ENCODE results near the gene APOH. TPM values are rescaled to one million over a fixed set of nuclear protein-coding genes. Genes with fewer than 3 reads are reported as not detected.

Gene APOH
- total RNA-seq, 4 donors from 2014 or later = 1.1 TPM; not detected in 3

DNA sequence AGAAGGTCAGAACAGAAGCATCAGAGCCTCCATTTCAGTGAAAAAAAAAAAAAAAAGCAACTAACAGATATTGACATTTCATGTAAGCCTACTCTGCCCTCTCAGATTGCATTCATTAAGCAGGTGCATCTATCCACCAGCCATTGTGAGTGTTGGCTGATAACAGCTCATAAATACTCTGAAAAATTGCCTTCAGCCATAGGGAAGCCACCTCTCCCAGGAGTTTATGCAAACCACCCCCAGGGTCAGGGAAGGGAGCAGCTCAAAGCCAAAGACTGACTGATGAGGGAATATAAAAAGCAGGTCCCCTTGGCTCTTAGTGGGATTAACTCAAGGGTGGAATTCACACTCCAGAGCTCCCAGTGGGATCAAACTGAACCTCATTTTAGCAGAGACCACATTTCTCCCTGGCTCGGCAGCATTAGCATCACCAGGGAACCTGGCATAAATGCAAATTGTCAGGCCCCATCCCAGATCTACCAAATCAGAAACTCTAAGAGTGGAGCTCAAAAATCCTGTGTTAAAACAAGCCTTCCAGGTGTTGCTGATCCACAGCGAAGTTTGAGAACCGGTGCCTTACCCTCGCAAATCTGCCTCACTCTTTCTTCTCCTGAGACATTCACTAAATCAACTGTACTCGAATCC lies 14.2 kb downstream of the APOH start:
- no peaks in the 10 kb centered on the region for H3K27me3 ChIP-seq
- H3K4me3 ChIP-seq = no peak overlapping the region
- no peak overlapping the region for H3K27ac ChIP-seq
- TF ChIP-seq, protein P1, sequence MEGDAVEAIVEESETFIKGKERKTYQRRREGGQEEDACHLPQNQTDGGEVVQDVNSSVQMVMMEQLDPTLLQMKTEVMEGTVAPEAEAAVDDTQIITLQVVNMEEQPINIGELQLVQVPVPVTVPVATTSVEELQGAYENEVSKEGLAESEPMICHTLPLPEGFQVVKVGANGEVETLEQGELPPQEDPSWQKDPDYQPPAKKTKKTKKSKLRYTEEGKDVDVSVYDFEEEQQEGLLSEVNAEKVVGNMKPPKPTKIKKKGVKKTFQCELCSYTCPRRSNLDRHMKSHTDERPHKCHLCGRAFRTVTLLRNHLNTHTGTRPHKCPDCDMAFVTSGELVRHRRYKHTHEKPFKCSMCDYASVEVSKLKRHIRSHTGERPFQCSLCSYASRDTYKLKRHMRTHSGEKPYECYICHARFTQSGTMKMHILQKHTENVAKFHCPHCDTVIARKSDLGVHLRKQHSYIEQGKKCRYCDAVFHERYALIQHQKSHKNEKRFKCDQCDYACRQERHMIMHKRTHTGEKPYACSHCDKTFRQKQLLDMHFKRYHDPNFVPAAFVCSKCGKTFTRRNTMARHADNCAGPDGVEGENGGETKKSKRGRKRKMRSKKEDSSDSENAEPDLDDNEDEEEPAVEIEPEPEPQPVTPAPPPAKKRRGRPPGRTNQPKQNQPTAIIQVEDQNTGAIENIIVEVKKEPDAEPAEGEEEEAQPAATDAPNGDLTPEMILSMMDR (IDR thresholded peaks at IDR 0.05) = no peak
- TF ChIP-seq POLR2A (IDR thresholded peaks at IDR 0.05) = no peak
- H3K9me3 ChIP-seq = no peaks in the 10 kb centered on the region
- H3K4me1 ChIP-seq = no peaks in the 10 kb centered on the region
- DNase-seq = no peak
- no peaks in the 10 kb centered on the region for H3K36me3 ChIP-seq

DNA sequence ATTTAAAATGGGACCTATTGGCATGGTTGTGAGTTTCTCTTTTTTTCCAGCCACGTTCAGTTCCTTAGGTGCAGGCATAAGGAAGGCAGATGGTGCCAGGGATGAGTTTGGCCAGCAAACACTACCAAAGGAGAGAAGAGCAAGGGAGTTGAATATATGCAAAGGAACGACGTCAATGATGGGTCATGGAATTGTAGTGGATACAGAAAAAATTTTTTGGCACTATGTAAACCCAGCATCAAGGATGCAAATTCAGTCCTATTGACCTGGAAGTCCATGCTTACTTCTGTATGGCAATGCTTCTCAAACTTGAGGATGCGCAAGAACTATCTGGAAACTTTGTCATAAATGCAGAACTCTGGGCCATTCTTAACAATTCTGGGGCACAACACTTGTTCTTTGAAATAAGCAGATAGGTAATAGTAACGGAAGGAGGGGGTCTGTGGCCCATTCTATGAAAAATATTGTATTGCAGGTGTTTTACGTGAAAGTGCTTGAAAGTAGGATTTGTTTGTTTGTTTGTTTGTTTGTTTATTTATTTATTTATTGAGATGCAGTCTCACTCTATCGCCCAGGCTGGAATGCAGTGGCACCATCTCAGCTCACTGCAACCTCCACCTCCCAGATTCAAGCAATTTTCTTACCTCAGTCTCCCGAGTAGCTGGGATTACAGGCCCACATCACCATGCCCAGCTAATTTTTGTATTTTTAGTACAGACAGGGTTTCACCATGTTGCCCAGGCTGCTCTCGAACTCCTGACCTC lies 18.0 kb downstream of the APOH start:
- Histone ChIP-seq H3K27ac (no peak overlapping the region), H3K4me3 (no peak overlapping the region), H3K9me3 (no peaks in the 10 kb centered on the region), H3K36me3 (no peaks in the 10 kb centered on the region), H3K4me1 (no peaks in the 10 kb centered on the region), H3K27me3 (no peaks in the 10 kb centered on the region)
- TF ChIP-seq, protein P1 (IDR thresholded peaks at IDR 0.05) = no peak
- TF ChIP-seq POLR2A (IDR thresholded peaks at IDR 0.05) = no peak
- no peak for DNase-seq

DNA sequence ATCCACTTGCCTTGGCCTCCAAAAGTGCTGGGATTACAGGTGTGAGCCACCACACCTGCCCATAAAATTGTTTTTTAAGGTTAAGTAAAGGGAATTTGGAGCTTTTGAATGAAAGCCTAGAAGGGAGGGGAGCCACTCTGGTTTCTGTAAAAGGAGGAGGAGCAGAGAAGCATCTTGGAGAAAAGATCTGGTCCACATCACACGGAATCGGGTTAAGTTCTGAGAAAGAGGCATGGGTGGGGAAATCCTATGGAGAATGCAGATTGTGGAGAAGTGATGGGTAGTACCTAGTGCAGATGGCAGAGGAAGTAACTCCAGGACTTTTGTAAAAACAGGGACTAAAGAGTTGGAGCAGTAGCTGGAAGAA lies 19.0 kb downstream of the APOH start:
- no peak overlapping the region for H3K4me3 ChIP-seq
- TF ChIP-seq, protein P1 (IDR thresholded peaks at IDR 0.05) = no peak
- TF ChIP-seq POLR2A (IDR thresholded peaks at IDR 0.05) = no peak
- no peaks in the 10 kb centered on the region for H3K27me3 ChIP-seq
- H3K27ac ChIP-seq = no peak overlapping the region
- DNase-seq = no peak
- H3K36me3 ChIP-seq = no peaks in the 10 kb centered on the region
- H3K9me3 ChIP-seq = no peaks in the 10 kb centered on the region
- no peaks in the 10 kb centered on the region for H3K4me1 ChIP-seq

DNA sequence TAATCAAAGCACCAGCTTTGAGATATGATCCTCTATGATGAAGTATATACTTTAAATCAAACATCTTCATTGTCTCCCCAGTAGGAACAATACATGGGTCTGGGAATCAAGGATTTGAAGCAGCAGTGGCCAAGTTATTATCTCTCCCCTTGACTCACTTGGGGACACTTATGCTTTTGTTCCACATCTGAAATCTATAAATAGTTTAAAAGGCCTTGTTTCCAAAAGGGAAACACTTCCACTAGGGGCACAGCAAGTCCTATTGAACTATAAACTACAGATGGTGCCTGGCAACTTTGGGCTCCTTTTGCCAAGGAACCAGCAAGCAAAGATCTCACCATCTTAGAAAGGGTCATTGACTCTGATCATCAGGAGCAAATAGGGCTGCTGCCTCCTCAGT lies 21.3 kb downstream of the APOH start:
- no peak for DNase-seq
- Histone ChIP-seq H3K4me1 (no peaks in the 10 kb centered on the region), H3K4me3 (no peak overlapping the region), H3K36me3 (no peaks in the 10 kb centered on the region), H3K9me3 (no peaks in the 10 kb centered on the region), H3K27me3 (no peaks in the 10 kb centered on the region), H3K27ac (no peak overlapping the region)
- TF ChIP-seq POLR2A (IDR thresholded peaks at IDR 0.05) = no peak
- TF ChIP-seq, protein P1 (IDR thresholded peaks at IDR 0.05) = no peak

DNA sequence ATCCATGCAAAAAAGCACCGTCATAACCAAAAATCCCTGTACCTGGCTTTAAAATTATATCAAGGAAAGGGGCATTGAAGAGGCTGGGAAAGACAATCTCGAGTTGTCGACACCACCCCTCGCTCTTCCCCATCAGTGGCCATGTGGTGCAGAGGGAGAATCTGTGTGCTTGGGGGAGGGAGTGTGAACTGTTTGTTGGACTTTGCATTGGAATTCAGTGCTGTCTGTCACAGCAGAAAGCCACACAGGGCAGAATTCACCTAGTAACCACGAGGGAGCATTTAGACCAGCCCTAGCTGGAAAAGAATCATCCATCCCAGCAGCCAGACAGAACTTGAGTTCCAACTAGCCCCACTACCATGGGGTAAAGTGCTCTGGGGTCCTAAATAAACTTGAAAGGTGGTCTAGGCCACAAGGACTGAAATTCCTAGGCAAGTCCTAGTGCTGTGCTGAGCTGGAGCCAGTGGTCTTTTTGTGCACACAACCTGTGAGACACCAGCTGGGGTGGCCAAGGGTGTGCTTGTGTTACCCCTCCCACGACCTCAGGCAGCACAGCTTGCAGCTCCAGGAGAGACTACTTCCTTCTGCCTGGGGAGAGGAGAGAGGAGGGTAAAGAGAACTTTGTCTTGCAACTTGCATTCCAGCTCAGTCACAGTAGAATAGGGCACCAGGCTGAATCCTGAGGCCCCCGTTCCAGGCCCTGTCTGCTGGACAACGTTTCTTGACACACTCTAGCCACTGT lies 25.8 kb downstream of the APOH start:
- Histone ChIP-seq H3K36me3 (no peaks in the 10 kb centered on the region), H3K27ac (no peak overlapping the region), H3K4me3 (no peak overlapping the region), H3K4me1 (no peaks in the 10 kb centered on the region), H3K27me3 (no peaks in the 10 kb centered on the region), H3K9me3 (no peaks in the 10 kb centered on the region)
- no peak for TF ChIP-seq POLR2A (IDR thresholded peaks at IDR 0.05)
- TF ChIP-seq, protein P1 (IDR thresholded peaks at IDR 0.05) = no peak
- no peak for DNase-seq
